T-helper 17 cell (primary cell): Measurements from ENCODE around the gene GRIK2. TPM values are rescaled to one million over a fixed set of nuclear protein-coding genes. Genes with fewer than 3 reads are reported as not detected.

Experiments
- ATAC-seq: fragments of 150-1000 bp; cut with Tn5 transposase; 2 replicates; pipeline ENCODE4 v1.10.0; 2021; ENCODE audit warnings: mild to moderate bottlenecking, moderate library complexity
- DNase-seq, 3 donors: peaks; one replicate each; pipeline versions ENCODE4 v3.0.0 to v3.0.0-alpha.2; 2020 to 2021
- H3K9me3 ChIP-seq: one replicate; pipeline ENCODE4 v1.7.0; 2013; ENCODE audit warnings: low read length, mild to moderate bottlenecking; ENCODE audit not compliant: control insufficient read depth, poor library complexity, severe bottlenecking
- H3K27ac Mint-ChIP-seq: one replicate; pipeline ENCODE4 v1.8.0; 2022; ENCODE audit warnings: mild to moderate bottlenecking, moderate library complexity, mixed read lengths
- H3K27me3 Mint-ChIP-seq: one replicate; pipeline ENCODE4 v1.8.0; 2022; ENCODE audit warnings: mixed read lengths
- H3K36me3 Mint-ChIP-seq: one replicate; pipeline ENCODE4 v1.8.0; 2022; ENCODE audit warnings: low read depth, mixed read lengths
- H3K4me1 Mint-ChIP-seq: one replicate; pipeline ENCODE4 v1.8.0; 2022; ENCODE audit warnings: mild to moderate bottlenecking, mixed read lengths
- H3K4me3 Mint-ChIP-seq: one replicate; pipeline ENCODE4 v1.8.0; 2022; ENCODE audit warnings: mild to moderate bottlenecking, moderate library complexity, mixed read lengths
- total RNA-seq, 4 donors: library from RNA in 2 of 4; stranded (reverse) in 2 of 4; gene quantifications; one replicate each; pipeline ENCODE4 v1.2.3 and lab custom pipeline; 2022 to 2026

GRIK2 gene
- total RNA-seq, 2 donors from 2014 or later, result not detected

DNA sequence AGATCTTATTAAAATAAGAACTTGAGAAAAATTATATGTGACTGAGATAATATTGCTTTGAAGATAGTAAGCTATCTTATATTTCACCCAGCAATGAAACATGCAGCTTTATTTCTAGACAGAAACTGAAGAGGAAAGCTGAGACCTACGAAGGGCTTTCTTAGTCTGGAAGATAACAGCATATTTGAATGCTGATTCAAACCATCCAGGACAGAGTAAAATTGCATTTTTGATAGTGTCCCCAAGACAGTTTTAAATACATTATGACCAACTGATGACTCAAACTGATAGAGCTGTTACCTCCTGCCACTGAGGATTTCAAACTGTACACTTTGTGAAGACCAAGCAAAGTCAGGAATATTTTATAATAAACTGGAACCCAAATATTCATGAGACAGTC lies 409.6 kb downstream of the GRIK2 start:
- no peaks in the 10 kb centered on the region for H3K9me3 ChIP-seq
- DNase-seq (no peak), ATAC-seq (no peak)
- H3K27me3 Mint-ChIP-seq, result no peaks in the 10 kb centered on the region
- no peak overlapping the region for H3K4me3 Mint-ChIP-seq
- H3K4me1 Mint-ChIP-seq, result no peaks in the 10 kb centered on the region
- no peaks in the 10 kb centered on the region for H3K36me3 Mint-ChIP-seq
- H3K27ac Mint-ChIP-seq, result no peak overlapping the region

DNA sequence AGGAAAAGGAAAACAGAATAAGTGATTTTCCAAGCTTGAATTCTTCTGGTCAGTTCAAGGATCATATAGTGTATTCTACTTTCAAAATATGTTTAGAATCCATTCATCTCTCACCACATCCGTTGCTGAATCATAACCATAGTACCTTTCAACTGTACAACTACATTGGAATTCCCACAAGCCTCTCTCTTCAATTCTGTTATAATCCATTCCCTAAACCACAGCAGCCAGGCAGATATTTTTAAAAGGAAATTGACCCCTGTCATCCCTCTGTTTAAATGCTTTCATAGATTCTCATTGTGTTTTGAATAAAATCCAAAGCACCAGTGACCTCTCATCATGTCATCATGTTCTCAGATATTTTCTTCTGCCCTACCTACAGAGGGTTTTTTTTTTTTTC lies 412.7 kb downstream of the GRIK2 start:
- H3K36me3 Mint-ChIP-seq, result no peaks in the 10 kb centered on the region
- no peaks in the 10 kb centered on the region for H3K4me1 Mint-ChIP-seq
- H3K27ac Mint-ChIP-seq, result no peak overlapping the region

GRCh38 chr6:101811108-101811507 lies 417.6 kb downstream of the GRIK2 start:
- no peaks in the 10 kb centered on the region for H3K9me3 ChIP-seq
- Mint-ChIP-seq H3K4me3 (no peak overlapping the region), H3K36me3 (no peaks in the 10 kb centered on the region), H3K27ac (no peak overlapping the region), H3K27me3 (no peaks in the 10 kb centered on the region), H3K4me1 (no peaks in the 10 kb centered on the region)
- ATAC-seq (no peak), DNase-seq (no peak)

More for the DNA sequence above, 412.7 kb downstream of the GRIK2 start:
- no peak for DNase-seq
- ATAC-seq, result no peak
- Mint-ChIP-seq H3K27me3 (no peaks in the 10 kb centered on the region), H3K4me3 (no peak overlapping the region)
- no peaks in the 10 kb centered on the region for H3K9me3 ChIP-seq

- ATAC-seq (no peak), DNase-seq (no peak)
- H3K4me3 Mint-ChIP-seq, result no peak overlapping the region
- no peaks in the 10 kb centered on the region for H3K36me3 Mint-ChIP-seq
- no peaks in the 10 kb centered on the region for H3K27me3 Mint-ChIP-seq
- no peaks in the 10 kb centered on the region for H3K4me1 Mint-ChIP-seq
- no peak overlapping the region for H3K27ac Mint-ChIP-seq
- no peaks in the 10 kb centered on the region for H3K9me3 ChIP-seq
These were observed 423.2 kb downstream of the GRIK2 start for GRCh38 chr6:101816716-101817115.

DNA sequence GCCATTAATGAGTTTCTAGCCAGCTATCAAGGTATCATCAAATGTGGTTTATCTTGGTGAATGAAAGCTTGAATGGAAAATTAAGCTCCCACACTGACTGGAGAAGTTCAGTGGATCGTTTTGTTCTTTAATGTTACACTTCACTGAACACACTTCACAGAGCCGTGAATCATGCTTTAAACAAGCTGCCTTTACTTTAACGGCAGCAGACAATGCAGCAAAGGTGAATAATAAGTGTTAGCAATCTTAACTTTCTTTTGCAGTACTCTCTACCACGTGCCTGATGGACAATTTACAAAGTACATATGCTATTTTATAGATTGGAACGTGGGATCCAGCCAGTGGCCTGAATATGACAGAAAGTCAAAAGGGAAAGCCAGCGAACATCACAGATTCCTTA lies 424.5 kb downstream of the GRIK2 start:
- H3K9me3 ChIP-seq, result no peaks in the 10 kb centered on the region
- no peak overlapping the region for H3K4me3 Mint-ChIP-seq
- H3K27ac Mint-ChIP-seq, result no peak overlapping the region

GRCh38 chr6:101824551-101825345 lies 431.2 kb downstream of the GRIK2 start:
- no peaks in the 10 kb centered on the region for H3K27me3 Mint-ChIP-seq
- no peak overlapping the region for H3K4me3 Mint-ChIP-seq
- H3K4me1 Mint-ChIP-seq, result no peaks in the 10 kb centered on the region
- DNase-seq, result no peak
- no peak overlapping the region for H3K27ac Mint-ChIP-seq
- H3K9me3 ChIP-seq, result no peaks in the 10 kb centered on the region
- no peak for ATAC-seq
- H3K36me3 Mint-ChIP-seq, result no peaks in the 10 kb centered on the region

More for the DNA sequence above, 424.5 kb downstream of the GRIK2 start:
- H3K27me3 Mint-ChIP-seq, result no peaks in the 10 kb centered on the region
- no peaks in the 10 kb centered on the region for H3K36me3 Mint-ChIP-seq
- H3K4me1 Mint-ChIP-seq, result no peaks in the 10 kb centered on the region
- ATAC-seq, result no peak
- DNase-seq, result no peak

- ATAC-seq, result no peak
- Mint-ChIP-seq H3K4me1 (no peaks in the 10 kb centered on the region), H3K27ac (no peak overlapping the region), H3K4me3 (no peak overlapping the region), H3K27me3 (no peaks in the 10 kb centered on the region), H3K36me3 (no peaks in the 10 kb centered on the region)
- no peak for DNase-seq
- no peaks in the 10 kb centered on the region for H3K9me3 ChIP-seq
These were observed 432.8 kb downstream of the GRIK2 start for GRCh38 chr6:101826269-101826668.

- H3K4me1 Mint-ChIP-seq, result no peaks in the 10 kb centered on the region
- no peak overlapping the region for H3K4me3 Mint-ChIP-seq
- H3K9me3 ChIP-seq, result no peaks in the 10 kb centered on the region
- H3K36me3 Mint-ChIP-seq, result no peaks in the 10 kb centered on the region
- H3K27ac Mint-ChIP-seq, result no peak overlapping the region
- no peak for ATAC-seq
- DNase-seq, result no peak
- no peaks in the 10 kb centered on the region for H3K27me3 Mint-ChIP-seq
These were observed 433.2 kb downstream of the GRIK2 start for GRCh38 chr6:101826678-101827077.

- H3K4me1 Mint-ChIP-seq, result no peaks in the 10 kb centered on the region
- H3K9me3 ChIP-seq, result no peaks in the 10 kb centered on the region
- no peaks in the 10 kb centered on the region for H3K36me3 Mint-ChIP-seq
- no peaks in the 10 kb centered on the region for H3K27me3 Mint-ChIP-seq
- DNase-seq, result no peak
- no peak overlapping the region for H3K4me3 Mint-ChIP-seq
- no peak for ATAC-seq
- H3K27ac Mint-ChIP-seq, result no peak overlapping the region
These were observed 437.1 kb downstream of the GRIK2 start for GRCh38 chr6:101830501-101831031.

DNA sequence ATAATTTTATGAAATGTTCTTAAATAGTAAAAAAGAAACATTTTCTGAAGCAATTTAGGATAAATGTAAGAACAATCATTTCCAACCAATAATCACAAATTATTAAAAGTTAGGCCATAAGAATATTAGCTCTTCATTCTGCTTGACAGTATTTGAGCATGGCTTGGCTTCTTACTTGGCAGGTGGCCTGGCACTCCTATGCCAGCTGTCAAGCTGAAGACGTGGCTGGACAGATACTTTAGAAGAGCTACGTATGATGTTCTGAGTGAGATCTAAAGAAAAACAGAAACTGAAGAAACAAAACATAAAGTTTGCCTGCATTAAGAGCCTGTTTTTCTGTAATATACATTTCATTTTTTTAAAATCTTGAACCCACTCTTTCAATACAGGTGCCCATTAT lies 438.9 kb downstream of the GRIK2 start:
- DNase-seq (no peak), ATAC-seq (no peak)
- no peaks in the 10 kb centered on the region for H3K36me3 Mint-ChIP-seq
- no peak overlapping the region for H3K4me3 Mint-ChIP-seq
- H3K27me3 Mint-ChIP-seq, result no peaks in the 10 kb centered on the region
- no peaks in the 10 kb centered on the region for H3K4me1 Mint-ChIP-seq
- H3K9me3 ChIP-seq, result no peaks in the 10 kb centered on the region
- no peak overlapping the region for H3K27ac Mint-ChIP-seq

- no peaks in the 10 kb centered on the region for H3K9me3 ChIP-seq
- no peak overlapping the region for H3K4me3 Mint-ChIP-seq
- H3K27ac Mint-ChIP-seq, result no peak overlapping the region
- DNase-seq, result no peak
- ATAC-seq, result no peak
- no peaks in the 10 kb centered on the region for H3K4me1 Mint-ChIP-seq
- H3K27me3 Mint-ChIP-seq, result no peaks in the 10 kb centered on the region
- H3K36me3 Mint-ChIP-seq, result no peaks in the 10 kb centered on the region
These were observed 446.6 kb downstream of the GRIK2 start for GRCh38 chr6:101840100-101840499.

DNA sequence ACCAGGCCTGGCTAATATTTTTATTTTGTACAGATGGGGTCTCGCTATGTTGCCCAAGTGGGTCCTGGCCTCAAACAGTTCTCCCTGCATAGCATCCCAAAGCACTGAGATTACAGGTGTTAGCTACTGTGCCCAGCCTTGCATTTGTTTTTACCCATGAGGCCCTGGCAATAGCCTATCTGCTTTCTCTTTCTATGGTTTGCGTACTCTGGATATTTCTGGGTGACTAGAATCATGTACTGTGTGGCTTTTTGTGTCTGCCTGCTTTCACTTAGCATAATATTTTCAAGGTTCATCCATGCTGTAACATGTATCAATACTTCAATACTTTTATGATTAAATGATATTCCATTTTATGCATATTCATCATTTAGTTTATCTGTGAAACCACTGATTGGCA lies 451.7 kb downstream of the GRIK2 start:
- no peaks in the 10 kb centered on the region for H3K36me3 Mint-ChIP-seq
- H3K4me1 Mint-ChIP-seq, result no peaks in the 10 kb centered on the region
- no peak overlapping the region for H3K4me3 Mint-ChIP-seq
- DNase-seq (no peak), ATAC-seq (no peak)
- no peak overlapping the region for H3K27ac Mint-ChIP-seq
- H3K9me3 ChIP-seq, result no peaks in the 10 kb centered on the region
- H3K27me3 Mint-ChIP-seq, result no peaks in the 10 kb centered on the region

GRCh38 chr6:101845621-101846020 lies 452.1 kb downstream of the GRIK2 start:
- no peak for DNase-seq

DNA sequence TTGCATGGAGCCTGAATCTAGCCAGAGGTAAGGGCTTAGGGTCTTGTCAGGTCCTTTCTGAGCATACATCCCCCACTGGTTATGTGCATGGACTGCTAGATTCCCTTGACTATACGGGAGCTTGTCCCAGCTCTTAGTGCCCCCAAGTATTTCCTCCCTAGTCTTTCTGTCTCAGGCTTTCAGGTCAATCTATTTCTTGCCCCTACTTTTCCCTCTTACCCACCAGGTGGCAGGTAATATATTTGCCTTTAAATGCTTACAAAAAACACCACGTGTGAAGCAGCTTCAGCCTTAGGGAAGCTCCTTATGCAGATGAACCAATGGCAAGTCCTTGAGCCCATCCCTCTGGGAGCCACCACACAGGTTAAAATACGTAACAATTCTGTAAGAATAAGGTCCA lies 454.2 kb downstream of the GRIK2 start:
- H3K27me3 Mint-ChIP-seq, result no peaks in the 10 kb centered on the region
- no peak overlapping the region for H3K27ac Mint-ChIP-seq
- no peak for ATAC-seq

More at GRCh38 chr6:101845621-101846020, 452.1 kb downstream of the GRIK2 start:
- Mint-ChIP-seq H3K27ac (no peak overlapping the region), H3K4me3 (no peak overlapping the region), H3K4me1 (no peaks in the 10 kb centered on the region), H3K27me3 (no peaks in the 10 kb centered on the region), H3K36me3 (no peaks in the 10 kb centered on the region)
- H3K9me3 ChIP-seq, result no peaks in the 10 kb centered on the region
- ATAC-seq, result no peak

More for the DNA sequence above, 454.2 kb downstream of the GRIK2 start:
- no peaks in the 10 kb centered on the region for H3K4me1 Mint-ChIP-seq
- no peaks in the 10 kb centered on the region for H3K9me3 ChIP-seq
- no peak overlapping the region for H3K4me3 Mint-ChIP-seq
- no peak for DNase-seq
- no peaks in the 10 kb centered on the region for H3K36me3 Mint-ChIP-seq
